ENCODE results near the gene SNX1.
"Not testable (repeated sequence)": the region's sequence is repeated elsewhere in the genome, so short reads cannot be mapped to it uniquely, and the experiment has no call there.

SNX1 gene

GRCh38 chr15:64082757-64083156 is 13.0 kb upstream of the SNX1 start:
- DNase-seq, result no peak

DNA sequence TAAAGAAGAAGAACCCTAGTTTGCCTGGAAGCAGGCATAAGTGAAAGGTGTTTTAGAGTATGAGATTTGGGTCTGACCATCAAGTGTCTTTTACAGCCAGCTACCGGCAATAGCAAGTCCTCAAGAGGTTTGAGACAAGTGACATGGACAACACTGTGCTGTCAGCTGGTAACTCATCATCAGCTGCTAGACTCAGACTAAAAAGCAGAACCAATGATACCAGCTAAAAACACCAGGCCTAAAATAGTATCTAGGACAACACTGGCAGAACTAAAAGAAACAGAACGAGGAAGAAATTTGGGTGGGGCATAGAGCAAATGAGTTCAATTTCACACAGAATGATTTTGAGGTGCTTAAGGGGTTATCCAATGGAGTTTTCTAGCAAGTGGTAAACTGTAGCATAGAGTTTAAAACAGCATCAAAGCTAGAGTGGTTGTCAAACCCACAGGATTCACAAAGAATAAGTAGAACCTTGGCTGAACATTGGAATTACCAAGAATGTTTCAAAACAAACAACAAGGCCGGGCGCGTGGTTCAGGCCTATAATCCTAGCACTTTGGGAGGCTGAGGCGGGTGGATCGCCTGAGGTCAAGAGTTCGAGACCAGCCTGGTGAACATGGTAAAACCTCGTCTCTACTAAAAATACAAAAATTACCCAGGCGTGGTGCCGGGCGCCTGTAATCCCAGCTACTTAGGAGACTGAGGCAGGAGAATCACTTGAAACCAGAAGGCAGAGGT is 6.1 kb upstream of the SNX1 start:
- DNase-seq, result no peak

GRCh38 chr15:64090527-64090926 is 5.3 kb upstream of the SNX1 start:
- DNase-seq, result no peak

DNA sequence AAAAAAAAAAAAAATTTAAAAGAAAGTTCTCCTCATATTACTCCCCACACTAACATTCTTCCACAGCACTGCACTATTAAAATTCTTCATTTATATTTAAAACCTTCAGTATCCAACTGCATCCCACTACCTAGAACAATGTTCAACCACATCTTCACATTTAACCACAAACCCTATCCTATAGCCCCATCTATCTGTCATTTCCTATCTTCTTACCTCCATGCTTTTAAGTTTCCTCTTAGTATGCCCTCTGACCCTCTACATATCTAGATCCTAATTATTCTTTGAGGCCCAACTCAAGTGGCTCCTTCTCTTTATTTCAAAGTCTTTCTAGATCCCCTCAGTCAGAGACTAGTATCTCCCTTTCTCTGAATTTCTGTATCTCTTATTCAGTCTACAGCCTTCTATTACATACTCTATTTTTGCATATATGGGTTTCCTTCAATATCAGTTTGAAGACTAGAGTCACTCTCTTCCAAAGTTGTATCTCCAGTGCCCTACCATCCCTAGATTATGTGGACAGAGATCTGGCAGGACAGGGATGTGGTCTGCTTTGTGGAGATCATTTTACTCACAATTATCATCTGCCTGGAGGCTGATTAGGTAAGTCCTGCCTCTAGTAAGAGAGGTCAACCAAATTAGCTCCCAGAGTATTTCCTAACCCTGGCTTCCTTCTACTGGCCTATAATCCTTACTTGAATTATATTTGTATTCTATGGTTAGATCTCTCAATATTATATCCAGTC is 3.5 kb upstream of the SNX1 start:
- DNase-seq, result no peak

DNA sequence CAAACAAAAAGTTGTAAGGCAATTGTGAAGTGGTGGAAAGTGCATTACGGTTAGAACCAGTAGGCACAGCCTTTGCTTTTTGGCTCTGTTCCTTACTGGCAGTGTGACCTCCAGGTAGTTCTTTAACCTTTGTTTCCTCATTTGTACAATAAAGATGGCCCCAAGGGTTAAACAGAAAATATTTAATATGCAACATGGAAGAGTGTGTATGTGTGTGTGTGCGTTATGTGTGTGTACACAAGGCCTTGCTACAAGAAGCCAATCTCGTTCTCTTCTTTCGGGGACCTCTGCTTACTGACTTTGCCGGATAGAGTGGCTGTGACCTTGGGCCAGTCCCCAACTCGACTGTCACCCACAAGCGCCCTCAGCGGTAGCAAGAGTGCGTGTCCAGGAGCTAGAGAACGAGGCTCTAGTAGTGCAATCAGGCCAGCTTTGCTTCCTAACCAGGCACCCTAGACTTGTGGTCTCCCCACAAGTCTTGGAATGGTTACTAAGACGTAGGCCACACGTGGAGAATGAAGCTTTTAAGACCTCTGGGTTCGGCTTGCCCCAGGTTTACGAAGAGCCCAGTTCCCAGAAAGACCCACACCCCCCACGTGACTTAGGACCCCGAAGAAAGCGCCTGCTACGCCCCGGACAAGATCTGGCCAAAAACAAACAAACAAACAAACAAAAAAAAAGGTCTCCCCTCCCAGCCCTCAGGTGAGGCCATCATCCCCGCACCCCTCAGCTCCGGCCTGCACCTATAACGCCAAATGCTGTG is 2.7 kb upstream of the SNX1 start:
- DNase-seq, result no peak

GRCh38 chr15:64093627-64094417 is 2.0 kb upstream of the SNX1 start, which contains the start of gene CIAO2A:
Gene CIAO2A, minus strand, starts transcription at chr15:64093838. Its CDS starts 70 bp downstream, at chr15:64093768.
- peak; percentile 42 to 93 for DNase-seq

DNA sequence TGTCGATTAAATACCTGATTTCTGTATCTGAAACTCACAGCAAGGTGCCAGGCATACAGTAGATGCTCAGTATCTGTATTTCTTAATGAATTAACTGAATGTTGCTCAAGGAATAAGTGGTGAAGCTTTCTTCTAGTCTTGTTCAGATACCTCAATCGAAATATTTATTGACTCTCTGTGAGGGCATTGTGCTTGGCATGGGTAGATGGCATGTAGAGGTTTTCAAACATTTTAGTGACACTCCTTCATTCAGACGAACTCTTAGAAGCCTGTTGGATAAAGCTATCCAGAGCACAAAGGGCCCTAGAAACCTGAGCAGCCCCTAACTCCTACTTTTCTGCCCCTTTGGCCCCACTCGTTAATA is 369 bp upstream of the SNX1 start:
- no peak for DNase-seq

DNA sequence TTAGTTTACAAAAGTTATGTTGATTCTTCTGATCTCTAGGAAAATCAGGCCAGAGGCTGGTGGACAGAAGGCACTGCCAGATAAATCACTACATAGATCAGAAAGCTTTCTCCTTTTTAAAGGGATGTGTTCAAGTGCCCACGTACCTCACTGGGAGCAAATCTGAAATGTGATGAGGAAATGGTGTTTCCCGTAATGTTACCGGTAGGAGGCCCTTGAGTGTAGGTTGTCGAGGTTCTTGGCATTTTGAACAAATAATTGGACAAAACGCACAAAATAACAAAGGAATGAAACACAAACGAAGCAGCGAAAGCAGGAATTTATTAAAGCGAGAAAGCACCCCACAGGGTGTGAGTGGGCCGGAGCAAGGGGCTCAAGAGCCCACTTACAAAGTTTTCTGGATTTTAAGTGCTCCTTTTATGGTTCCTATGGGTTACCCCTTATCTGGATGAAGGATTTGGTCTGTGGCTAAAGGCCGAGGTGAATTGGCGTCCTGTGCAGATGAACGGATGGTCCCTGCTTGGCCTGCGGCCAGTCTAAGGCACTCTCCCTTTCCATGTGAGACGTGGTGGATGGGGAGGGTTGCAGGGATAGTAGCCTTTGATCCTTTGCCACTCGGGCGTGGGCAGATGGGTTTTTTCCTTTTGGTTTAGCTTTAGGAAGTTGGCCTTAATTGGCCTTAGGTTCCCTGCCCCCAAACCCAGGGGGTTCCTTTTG is 1.0 kb downstream of the SNX1 start:
- DNase-seq, result no peak

DNA sequence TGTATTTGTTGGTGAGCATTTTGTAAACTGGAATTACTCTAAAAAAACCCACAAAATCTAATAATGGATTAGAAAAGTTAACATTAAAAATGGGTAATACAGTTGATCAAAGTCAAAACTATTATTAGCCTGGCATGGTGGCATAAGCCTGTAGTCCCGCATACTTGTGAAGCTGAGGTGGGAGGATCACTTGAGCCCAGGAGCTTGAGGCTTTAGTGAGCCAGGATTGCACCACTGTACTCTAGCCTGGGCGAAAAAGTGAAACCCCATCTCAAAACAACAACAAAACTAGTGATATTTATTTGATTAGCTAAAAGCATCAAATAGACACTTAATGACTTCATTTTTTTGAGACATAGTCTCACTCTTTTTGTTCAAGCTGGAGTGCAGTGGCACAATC is 3.6 kb downstream of the SNX1 start:
- no peak for DNase-seq

- no peak for DNase-seq
These were observed 5.2 kb downstream of the SNX1 start for GRCh38 chr15:64100958-64101357.

DNA sequence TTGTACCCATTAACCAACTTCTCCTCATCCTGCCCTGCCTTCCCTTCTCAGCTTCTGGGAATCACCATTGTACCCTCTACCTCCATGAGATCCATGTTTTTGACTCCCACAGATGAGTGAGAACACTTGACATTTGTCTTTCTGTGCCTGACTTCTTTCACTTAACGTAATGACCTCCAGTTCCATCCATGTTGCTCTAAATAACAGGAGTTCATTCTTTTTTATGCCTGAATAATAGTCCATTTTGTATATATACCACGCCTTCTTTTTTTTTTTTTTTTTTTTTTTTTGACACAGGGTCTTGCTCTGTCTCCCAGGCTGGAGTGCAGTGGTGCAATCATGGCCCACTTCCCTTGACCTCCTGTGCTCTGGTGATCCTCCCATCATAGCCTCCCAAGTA is 6.7 kb downstream of the SNX1 start:
- no peak for DNase-seq

GRCh38 chr15:64105113-64105704 is 9.4 kb downstream of the SNX1 start:
- no peak for DNase-seq

- DNase-seq, result no peak
These were observed 11.6 kb downstream of the SNX1 start for GRCh38 chr15:64107337-64107736.

- DNase-seq, result not testable (repeated sequence)
These were observed 14.4 kb downstream of the SNX1 start for GRCh38 chr15:64110108-64110701.

- DNase-seq, result no peak
These were observed 15.3 kb downstream of the SNX1 start for GRCh38 chr15:64110950-64111678.

DNA sequence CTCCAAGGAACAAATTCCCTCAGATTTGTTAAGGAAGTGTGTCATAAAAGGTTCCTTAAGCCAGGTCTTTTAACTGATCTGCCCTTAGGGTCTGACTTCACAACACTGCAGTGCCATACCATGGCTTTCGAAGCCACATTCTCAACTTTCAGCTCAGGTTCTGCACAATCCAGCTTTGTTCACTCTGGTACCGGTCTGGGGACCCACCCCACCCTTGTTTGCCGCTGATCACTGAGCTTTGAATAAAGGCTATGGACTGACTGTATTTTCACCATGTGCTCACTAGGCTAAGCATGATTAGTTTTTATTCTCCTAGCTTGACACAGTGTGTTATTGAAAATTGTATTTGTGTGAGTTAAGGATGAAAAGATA is 15.9 kb downstream of the SNX1 start:
- DNase-seq, result no peak

DNA sequence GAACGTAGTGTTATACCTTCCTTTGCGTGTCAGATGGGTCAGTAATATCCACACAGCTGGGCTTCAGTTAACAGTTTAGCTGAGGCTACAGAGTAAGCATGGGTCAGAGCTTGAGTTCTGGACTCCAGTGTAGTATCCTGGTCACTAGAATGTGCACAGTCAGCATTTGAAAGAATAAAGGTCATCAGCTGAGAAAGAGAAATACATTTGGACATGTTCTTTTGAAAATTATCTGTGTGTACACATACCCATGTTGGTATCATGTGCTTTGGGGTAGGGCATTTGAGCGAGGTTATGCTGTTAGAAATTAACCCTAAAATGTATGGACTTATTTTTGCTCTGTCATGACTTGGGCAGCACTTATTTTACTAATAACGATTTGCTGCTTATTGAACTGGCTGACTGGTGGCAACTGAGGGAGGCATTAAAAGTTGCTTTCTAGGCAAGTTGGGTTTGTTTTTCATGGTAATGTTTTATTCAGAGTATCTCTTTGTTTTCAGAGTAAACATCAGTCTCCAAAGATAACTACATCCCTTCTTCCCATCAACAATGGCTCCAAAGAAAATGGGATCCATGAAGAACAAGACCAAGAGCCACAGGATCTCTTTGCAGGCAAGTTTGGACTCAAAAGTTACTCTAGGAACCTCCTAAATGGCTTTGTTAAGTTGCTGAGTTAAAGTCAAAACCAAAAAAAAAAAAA is 16.4 kb downstream of the SNX1 start:
- no peak for DNase-seq

GRCh38 chr15:64112904-64113303 is 17.1 kb downstream of the SNX1 start:
- DNase-seq, result no peak

DNA sequence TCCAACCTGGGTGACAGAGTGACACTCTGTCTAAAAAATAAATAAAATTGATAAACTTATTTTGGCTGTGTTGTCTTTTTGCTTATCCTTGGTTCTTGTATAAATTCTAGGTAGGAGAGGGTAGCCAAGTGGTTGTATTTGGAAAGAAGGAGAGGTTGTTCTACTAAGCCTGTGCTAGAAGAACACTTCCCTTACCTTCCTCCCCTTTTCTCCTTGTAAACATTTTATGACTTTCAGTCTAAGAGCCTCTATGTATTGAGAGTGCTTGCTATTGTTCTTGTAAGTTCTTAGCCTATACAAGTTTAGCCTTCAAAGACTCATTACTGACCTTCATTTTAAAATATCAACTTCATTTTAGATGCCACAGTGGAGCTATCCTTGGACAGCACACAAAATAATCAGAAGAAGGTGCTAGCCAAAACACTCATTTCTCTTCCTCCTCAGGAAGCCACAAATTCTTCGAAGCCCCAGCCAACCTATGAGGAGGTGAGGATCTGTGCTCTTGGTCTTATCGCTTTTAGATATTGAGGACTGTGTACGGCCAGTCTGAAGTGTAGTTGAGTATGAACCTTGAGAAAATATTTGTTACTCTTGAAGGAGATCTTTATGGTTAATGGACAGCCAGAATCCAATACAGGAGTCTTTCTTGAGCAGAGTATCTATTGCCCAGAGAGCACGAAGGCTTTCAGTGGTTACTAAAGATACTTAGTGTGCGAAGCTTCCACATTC is 22.1 kb downstream of the SNX1 start:
- DNase-seq, result no peak

Data from cerebellar nuclear complex (tissue), 1 donor.